ENCODE data around the gene CUBN. TPM values are rescaled to one million over a fixed set of nuclear protein-coding genes. Genes with fewer than 3 reads are reported as not detected.

Gene CUBN
- total and polyA plus RNA-seq, 9 of the 15 experiments (the other 6 are each of a cell fraction or from before 2014, with no cell fraction given): 0.04 to 0.33 (median 0.09) TPM

- TF ChIP-seq ZNF592 (IDR thresholded peaks at IDR 0.05): 0 out of 2 replicates have a peak, but pooled peaks have one; percentile 30
- no peak for TF ChIP-seq ZFP1 (CRISPR knock-in tag; IDR thresholded peaks at IDR 0.05)
- TF ChIP-seq GTF3C2 (IDR thresholded peaks at IDR 0.05; ENCODE audit: borderline replicate concordance, extremely low read depth, insufficient read length): no peak
- peak in 1 of 2 experiments; percentile 96; a peak in 2 of 4 replicates for TF ChIP-seq NONO (IDR thresholded peaks at IDR 0.05; ENCODE audit: low read depth in 2 of 2, low read length in 1 of 2)
- peak; percentile 34; the same call in 1 of the 2 replicates for TF ChIP-seq HDAC2 (IDR thresholded peaks at IDR 0.05)
- TF ChIP-seq SRSF7 (optimal IDR thresholded peaks at IDR 0.05; ENCODE audit: low read depth, low read length): no peak
- TF ChIP-seq ATF7 (IDR thresholded peaks at IDR 0.05): peak; percentile 38; the same call in 1 of the 2 replicates
- TF ChIP-seq MXI1 (IDR thresholded peaks at IDR 0.05; ENCODE audit: low read depth, low read length): 0 out of 2 replicates have a peak, but pooled peaks have one; percentile 40
- TF ChIP-seq E2F8 (IDR thresholded peaks at IDR 0.05; ENCODE audit: low read depth, partially characterized antibody): no peak
- TF ChIP-seq THRA (IDR thresholded peaks at IDR 0.05): no peak
- peak in 1 of 2 experiments; percentile 97; a peak in 1 of 4 replicates for TF ChIP-seq KDM4B (IDR thresholded peaks at IDR 0.05; ENCODE audit: borderline replicate concordance in 2 of 2, low read depth in 1 of 2)
- peak; percentile 97 for TF ChIP-seq THRAP3 (IDR thresholded peaks at IDR 0.05; ENCODE audit: borderline replicate concordance)
These were observed 238.0 kb downstream of the CUBN start (continued) for GRCh38 chr10:16891375-16892313.

All from K562 (cell line).